SH-SY5Y (cell line): Measurements from ENCODE around the gene DLG5.

Source experiments
- GATA2 ChIP-seq: IDR thresholded peaks from 2 replicates; pipeline ENCODE4 v1.6.1; 2011; ENCODE audit warnings: mild to moderate bottlenecking, low read depth, low read length
- GATA3 ChIP-seq: IDR thresholded peaks from 2 replicates; pipeline ENCODE4 v1.6.1; 2011; ENCODE audit warnings: low read depth, mild to moderate bottlenecking, low read length, moderate library complexity

Gene DLG5

GRCh38 chr10:77746047-77746707, 180.4 kb downstream of the DLG5 start:
- no peak for TF ChIP-seq GATA3
- TF ChIP-seq GATA2: no peak

- no peak for TF ChIP-seq GATA2
- TF ChIP-seq GATA3: no peak
Observed at GRCh38 chr10:77744245-77744644, 182.3 kb downstream of the DLG5 start.

GRCh38 chr10:77742172-77742571, 184.4 kb downstream of the DLG5 start:
- TF ChIP-seq GATA3 (no peak), GATA2 (no peak)

GRCh38 chr10:77741746-77742145, 184.8 kb downstream of the DLG5 start:
- TF ChIP-seq GATA2 (no peak), GATA3 (no peak)
